ENCODE data around the gene SHISA2. TPM values are rescaled to one million over a fixed set of nuclear protein-coding genes. Genes with fewer than 3 reads are reported as not detected.

The SHISA2 gene
- total and polyA plus RNA-seq, 2 of the 8 experiments (the other 6 are each of a cell fraction or from before 2014, with no cell fraction given) = 10.2 to 23.8 TPM

GRCh38 chr13:26061947-26062346 is 10.1 kb upstream of the SHISA2 start:
- H4K91ac ChIP-seq (replicated peaks; ENCODE audit: insufficient read length, low read length) = no peak overlapping the region
- no peak overlapping the region for H2BK120ac ChIP-seq (replicated peaks; ENCODE audit: low read depth, low read length)
- H3K9me3 ChIP-seq (ENCODE audit: insufficient read depth in 2 of 2, low read depth in 1 of 2, low read length in 1 of 2) = no peaks in the 10 kb centered on the region
- H4K8ac ChIP-seq (ENCODE audit: extremely low read depth, insufficient read depth, low read length) = no peak overlapping the region
- no peaks in the 10 kb centered on the region for H3K79me2 ChIP-seq (ENCODE audit: control insufficient read depth in 1 of 2, insufficient read depth in 2 of 2, low read length in 2 of 2)
- H2BK12ac ChIP-seq (ENCODE audit: low read depth, low read length) = peak overlapping the region; percentile 18; the same call in 1 of the 2 replicates
- no peak overlapping the region for H3K14ac ChIP-seq (ENCODE audit: insufficient read length)
- no peak overlapping the region for H4K5ac ChIP-seq (ENCODE audit: insufficient read length, low read depth, low read length)
- no peaks in the 10 kb centered on the region for H3K23me2 ChIP-seq (ENCODE audit: low read depth, low read length)
- no peak overlapping the region for H3K4me2 ChIP-seq (ENCODE audit: insufficient read depth in 1 of 2, low read depth in 2 of 2, low read length in 2 of 2)
- H3K27me3 ChIP-seq (replicated peaks in 1 of 4; ENCODE audit: control insufficient read depth in 3 of 4, extremely low read depth in 1 of 4, insufficient read depth in 3 of 4, low read length in 3 of 4) = no peaks in the 10 kb centered on the region; a peak in 1 of 7 replicates
- no peak overlapping the region for H3K23ac ChIP-seq (ENCODE audit: insufficient read length)
- H3K56ac ChIP-seq (replicated peaks; ENCODE audit: insufficient read length, low read depth, low read length) = no peak overlapping the region
- H4K20me1 ChIP-seq (replicated peaks in 1 of 2; ENCODE audit: control insufficient read depth in 1 of 2, insufficient read depth in 2 of 2, low read length in 2 of 2) = no peaks in the 10 kb centered on the region
- H2AK5ac ChIP-seq (ENCODE audit: low read depth, low read length) = no peak overlapping the region
- H3K4me3 ChIP-seq (ENCODE audit: extremely low read depth in 1 of 4, insufficient read depth in 2 of 4, low read depth in 3 of 4, low read length in 4 of 4) = no peak overlapping the region
- 90% methylated on average over 6 of the region's 6 CpGs; no CpG with 5 or more reads in 1 of the 2 experiments for WGBS, 2 experiments (ENCODE audit: extremely low coverage in 1 of 2, insufficient coverage in 1 of 2, insufficient read length in 1 of 2, insufficient replicate concordance in 2 of 2, low coverage in 1 of 2, low lambda C conversion rate in 2 of 2, missing lambda C conversion rate in 1 of 2)
- POLR2A ChIA-PET (ENCODE audit: partially characterized antibody) = interaction anchor here (1.1 kb wide), 1 partner anchor 10 kb away, joined by 4 read pairs; the partner anchor contains the start of gene SHISA2
- no peak overlapping the region for H2BK5ac ChIP-seq (ENCODE audit: low read depth, low read length)
- H3K79me1 ChIP-seq (ENCODE audit: low read depth, low read length) = no peaks in the 10 kb centered on the region
- no peak overlapping the region for H2BK20ac ChIP-seq (ENCODE audit: low read length)
- H3K27ac ChIP-seq (ENCODE audit: low read depth, low read length) = no peak overlapping the region
- no peaks in the 10 kb centered on the region for H3K36me3 ChIP-seq (ENCODE audit: control insufficient read depth in 2 of 4, insufficient read depth in 4 of 4, low read length in 3 of 4)
- CTCF ChIA-PET (ENCODE audit: partially characterized antibody) = interaction anchor here (0.6 to 11.4 kb wide), 16 partner anchors 9 to 482 kb away, joined by 3 to 76 read pairs (median 4); no protein-coding TSS in a partner anchor
- no peak overlapping the region for H3K4ac ChIP-seq (replicated peaks; ENCODE audit: insufficient read length, low read depth, low read length)
- no peak overlapping the region for H3K9ac ChIP-seq (replicated peaks in 1 of 4; ENCODE audit: extremely low read depth in 1 of 4, low read depth in 3 of 4, low read length in 3 of 4)
- no peaks in the 10 kb centered on the region for H3K4me1 ChIP-seq (replicated peaks in 1 of 4; ENCODE audit: control insufficient read depth in 3 of 4, insufficient read depth in 4 of 4, low read length in 3 of 4)
- no peak overlapping the region for H3K18ac ChIP-seq (ENCODE audit: extremely low read depth, low read length)
- no peak for DNase-seq (ENCODE audit: low read depth in 1 of 2, low spot score in 2 of 2)
- H2AFZ ChIP-seq (ENCODE audit: low read length) = peak overlapping the region; percentile 62
- FAIRE-seq = no peak
- H2BK15ac ChIP-seq (ENCODE audit: low read length) = no peak overlapping the region
- TF ChIP-seq SUZ12 (IDR thresholded peaks at IDR 0.05; ENCODE audit: low read length) = no peak
- TF ChIP-seq NRF1 (IDR thresholded peaks at IDR 0.05; ENCODE audit: low read depth, low read length) = no peak
- no peak for TF ChIP-seq TBP (IDR thresholded peaks at IDR 0.05; ENCODE audit: low read depth, low read length)
- TF ChIP-seq ZNF274 (IDR thresholded peaks at IDR 0.05; ENCODE audit: borderline replicate concordance, extremely low read depth, low read length) = no peak
- no peak for TF ChIP-seq SP4 (IDR thresholded peaks at IDR 0.05; ENCODE audit: low read length)
- no peak for TF ChIP-seq BACH1 (IDR thresholded peaks at IDR 0.05; ENCODE audit: low read length)
- TF ChIP-seq KDM1A (IDR thresholded peaks at IDR 0.05; ENCODE audit: borderline replicate concordance, low read length) = no peak
- no peak for TF ChIP-seq CTCF (IDR thresholded peaks at IDR 0.05; ENCODE audit: control extremely low read depth in 1 of 3, insufficient read depth in 1 of 3, low read depth in 1 of 3, low read length in 3 of 3)
- no peak for TF ChIP-seq SRF (IDR thresholded peaks at IDR 0.05; ENCODE audit: low read depth, low read length)
- no peak for TF ChIP-seq ASH2L (IDR thresholded peaks at IDR 0.05; ENCODE audit: low read length)
- no peak for TF ChIP-seq TAF7 (optimal IDR thresholded peaks at IDR 0.05; ENCODE audit: borderline replicate concordance, low read depth, low read length)
- no peak for TF ChIP-seq MAX (IDR thresholded peaks at IDR 0.05)
